LNCAP (cell line): Measurements from ENCODE around the gene RABGAP1L.

Experiments
- CTCF ChIP-seq: fragments of 450-650 bp; IDR thresholded peaks from 2 replicates; pipeline ENCODE4 v1.5.1; 2017; ENCODE audit warnings: mild to moderate bottlenecking

RABGAP1L gene

DNA sequence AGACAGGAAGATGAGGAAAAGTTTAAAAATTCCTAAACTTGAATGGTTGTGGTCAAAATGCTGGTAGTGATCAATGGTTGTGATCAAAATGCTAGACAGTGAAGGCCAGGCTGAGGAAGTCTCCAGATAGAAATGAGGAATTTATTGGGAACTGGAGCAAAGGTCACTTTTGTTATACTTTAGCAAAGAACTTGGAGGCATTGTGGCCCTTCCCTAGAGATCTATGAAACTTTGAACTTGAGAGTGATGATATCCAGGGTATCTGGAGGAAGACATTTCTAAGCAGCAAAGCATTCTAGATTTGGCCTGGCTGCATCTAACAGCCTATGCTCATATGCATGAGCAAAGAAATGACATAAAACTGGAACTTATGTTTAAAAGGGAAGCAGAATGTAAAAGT lies 35.5 kb upstream of the RABGAP1L start:
- TF ChIP-seq CTCF = no peak

DNA sequence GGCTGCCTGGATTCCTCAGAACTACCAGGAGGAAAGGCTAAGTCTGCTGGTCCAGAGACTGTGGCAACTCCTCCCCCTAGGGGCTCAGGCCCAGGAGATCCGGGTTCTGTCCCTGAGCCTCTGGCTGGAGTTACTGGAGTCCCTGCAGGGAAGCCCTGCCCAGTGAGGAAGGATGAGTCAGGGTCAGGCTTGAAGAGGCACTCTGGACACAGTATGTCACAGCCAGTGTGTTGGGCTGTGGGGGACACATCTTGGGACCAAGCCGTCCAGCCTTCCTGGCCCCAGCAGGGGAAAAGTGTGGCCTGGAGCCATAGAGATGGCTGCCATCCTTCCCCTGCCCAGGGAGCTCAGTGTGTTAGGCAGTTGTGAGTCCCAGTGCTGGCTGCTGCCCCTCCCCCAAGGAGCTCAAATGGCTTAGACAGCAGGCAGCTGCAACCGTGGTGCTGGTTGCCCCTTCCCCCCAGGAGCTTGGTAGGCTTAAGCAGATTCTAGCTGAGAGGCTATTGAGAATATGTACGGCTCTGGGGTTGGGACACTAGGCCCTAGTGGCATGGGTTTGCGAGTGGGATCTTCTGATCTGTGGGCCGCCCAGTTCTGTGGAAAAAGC lies 28.2 kb upstream of the RABGAP1L start:
- TF ChIP-seq CTCF = no peak

DNA sequence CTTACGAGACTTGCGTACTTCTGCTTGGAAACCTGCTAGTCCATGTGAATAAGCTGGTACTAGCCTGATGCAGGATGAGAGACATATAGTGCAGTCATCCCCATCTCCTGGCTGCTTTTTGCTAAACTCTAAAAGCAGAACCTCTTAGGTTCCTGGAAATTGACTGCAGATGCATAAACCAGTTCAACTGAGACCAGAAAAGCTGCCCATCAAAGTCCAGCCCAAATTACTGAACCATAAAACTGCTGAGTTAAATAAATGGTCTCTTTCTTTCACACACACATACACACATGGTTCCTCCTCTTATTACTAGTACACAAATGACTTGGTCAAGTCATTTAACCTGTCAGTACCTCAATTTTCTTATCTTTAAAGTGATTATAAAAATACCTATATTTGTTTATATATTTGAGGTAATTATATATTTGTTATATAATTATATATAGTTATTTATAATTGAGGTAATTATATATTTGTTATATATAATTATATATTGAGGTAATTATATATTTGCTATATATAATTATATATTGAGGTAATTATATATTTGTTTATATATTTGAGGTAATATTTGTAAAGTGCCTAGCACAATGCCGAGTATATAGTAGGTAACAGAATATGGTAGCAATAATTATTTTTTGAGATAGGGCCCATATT lies 25.2 kb upstream of the RABGAP1L start:
- no peak for TF ChIP-seq CTCF

DNA sequence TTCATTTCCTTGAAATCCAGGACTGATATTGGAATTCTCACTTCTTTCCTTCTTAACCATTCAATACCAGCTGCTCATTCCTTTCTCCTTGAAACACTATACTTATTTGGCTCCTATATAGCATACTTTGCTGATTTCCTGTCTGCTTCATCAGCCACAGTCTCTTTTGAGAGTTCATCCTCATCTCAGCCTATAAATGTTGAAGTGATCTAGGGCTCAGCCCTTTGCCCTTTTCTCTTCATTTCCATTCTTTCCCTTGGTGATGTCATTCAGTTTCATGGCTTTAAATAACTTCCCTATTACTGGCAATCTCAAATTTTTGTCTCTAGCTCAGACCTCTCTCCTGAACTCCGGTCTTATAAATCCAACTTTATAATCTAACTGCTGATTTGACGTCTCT lies 24.1 kb upstream of the RABGAP1L start:
- no peak for TF ChIP-seq CTCF

DNA sequence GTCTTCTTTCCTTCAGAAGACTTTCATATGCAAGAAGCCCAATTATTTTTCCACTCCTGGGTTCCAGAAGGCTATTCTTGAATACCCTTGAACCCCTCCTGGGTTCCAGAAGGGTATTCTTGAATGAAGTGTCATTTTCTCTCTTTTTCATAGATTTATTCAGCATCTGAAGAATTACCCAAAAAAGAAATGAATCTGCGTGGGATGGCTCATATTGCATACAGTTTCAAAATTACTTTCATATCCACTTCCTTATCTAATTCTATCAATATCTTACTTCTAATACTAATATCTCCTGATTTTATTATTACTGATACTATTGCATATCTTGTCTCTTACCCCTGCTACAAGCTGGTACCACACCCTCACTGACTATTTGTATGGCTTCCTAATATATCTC lies 22.6 kb upstream of the RABGAP1L start:
- TF ChIP-seq CTCF = no peak

GRCh38 chr1:174142836-174143235 lies 16.5 kb upstream of the RABGAP1L start:
- TF ChIP-seq CTCF = no peak

- TF ChIP-seq CTCF = no peak
Observed at GRCh38 chr1:174149216-174149615, 10.1 kb upstream of the RABGAP1L start.
